Tibial nerve (tissue), 3 donors: Measurements from ENCODE around the gene FBXW5.

Source experiments
- POLR2A ChIP-seq, 2 donors: fragments of 450-650 bp; IDR thresholded peaks; one replicate each; pipeline ENCODE4 v1.6.1; 2017; ENCODE audit warnings: antibody characterized with exemption in 2 of 2, mild to moderate bottlenecking in 2 of 2, moderate library complexity in 2 of 2
- TF ChIP-seq, protein P1 (sequence below), 5 experiments: fragments of 200-600 bp in 3 of 5; fragments of 450-650 bp in 2 of 5; sonication (generic) in 3 of 5; IDR thresholded peaks; one replicate each; pipeline ENCODE4 v1.5.1; 2016 to 2019; ENCODE audit warnings: antibody characterized with exemption in 5 of 5, mild to moderate bottlenecking in 3 of 5, moderate library complexity in 2 of 5

DNA sequence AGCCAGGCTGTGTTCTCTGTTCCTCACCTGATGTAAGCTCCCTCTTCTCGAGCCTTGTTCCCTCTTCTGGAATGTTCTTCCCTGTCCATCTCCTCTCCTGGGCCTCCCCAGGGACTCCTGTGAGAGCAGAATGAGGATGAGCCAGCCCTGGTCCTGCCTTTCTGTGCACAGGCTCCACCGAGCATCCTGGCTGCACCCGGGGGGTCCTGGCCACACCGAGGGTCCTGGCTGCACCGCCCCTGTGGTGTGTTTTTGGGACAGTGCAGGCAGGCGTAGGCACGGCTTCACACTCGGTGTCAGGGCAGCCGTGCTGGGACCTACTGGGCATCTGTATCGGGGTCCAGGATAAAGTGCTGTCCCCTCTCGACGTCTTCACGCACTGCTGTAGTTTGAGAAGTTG is 17.8 kb downstream of the FBXW5 start:
- TF ChIP-seq, protein P1, sequence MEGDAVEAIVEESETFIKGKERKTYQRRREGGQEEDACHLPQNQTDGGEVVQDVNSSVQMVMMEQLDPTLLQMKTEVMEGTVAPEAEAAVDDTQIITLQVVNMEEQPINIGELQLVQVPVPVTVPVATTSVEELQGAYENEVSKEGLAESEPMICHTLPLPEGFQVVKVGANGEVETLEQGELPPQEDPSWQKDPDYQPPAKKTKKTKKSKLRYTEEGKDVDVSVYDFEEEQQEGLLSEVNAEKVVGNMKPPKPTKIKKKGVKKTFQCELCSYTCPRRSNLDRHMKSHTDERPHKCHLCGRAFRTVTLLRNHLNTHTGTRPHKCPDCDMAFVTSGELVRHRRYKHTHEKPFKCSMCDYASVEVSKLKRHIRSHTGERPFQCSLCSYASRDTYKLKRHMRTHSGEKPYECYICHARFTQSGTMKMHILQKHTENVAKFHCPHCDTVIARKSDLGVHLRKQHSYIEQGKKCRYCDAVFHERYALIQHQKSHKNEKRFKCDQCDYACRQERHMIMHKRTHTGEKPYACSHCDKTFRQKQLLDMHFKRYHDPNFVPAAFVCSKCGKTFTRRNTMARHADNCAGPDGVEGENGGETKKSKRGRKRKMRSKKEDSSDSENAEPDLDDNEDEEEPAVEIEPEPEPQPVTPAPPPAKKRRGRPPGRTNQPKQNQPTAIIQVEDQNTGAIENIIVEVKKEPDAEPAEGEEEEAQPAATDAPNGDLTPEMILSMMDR (IDR thresholded peaks at IDR 0.05): no peak
- no peak for TF ChIP-seq POLR2A (IDR thresholded peaks at IDR 0.05)
